ENCODE results near the gene SSX2IP.
"Not testable (repeated sequence)": the region's sequence is repeated elsewhere in the genome, so short reads cannot be mapped to it uniquely, and the experiment has no call there.

Gene SSX2IP

GRCh38 chr1:84598846-84599741 lies 91.2 kb downstream of the SSX2IP start:
- DNase-seq (ENCODE audit: low read depth, low spot score) = no peak
- no peak overlapping the region for H3K4me3 ChIP-seq (ENCODE audit: low read length)

- DNase-seq (ENCODE audit: low read depth, low spot score) = no peak
- H3K4me3 ChIP-seq (ENCODE audit: low read length) = no peak overlapping the region
Observed at GRCh38 chr1:84598418-84598817, 91.8 kb downstream of the SSX2IP start.

GRCh38 chr1:84597011-84597410 lies 93.2 kb downstream of the SSX2IP start:
- no peak overlapping the region for H3K4me3 ChIP-seq (ENCODE audit: low read length)
- no peak for DNase-seq (ENCODE audit: low read depth, low spot score)

- DNase-seq (ENCODE audit: low read depth, low spot score); H3K4me3 ChIP-seq (ENCODE audit: low read length): not testable (repeated sequence)
Observed at GRCh38 chr1:84594959-84595358, 95.3 kb downstream of the SSX2IP start.

Data from Jurkat, Clone E6-1 (cell line).